ENCODE results near the gene CYP21A2. TPM values are rescaled to one million over a fixed set of nuclear protein-coding genes. Genes with fewer than 3 reads are reported as not detected.
"Not testable (repeated sequence)": the region's sequence is repeated elsewhere in the genome, so short reads cannot be mapped to it uniquely, and the experiment has no call there.

CYP21A2 gene
- total and polyA plus RNA-seq, 4 donors, result 1.7 to 29.7 (median 18.3) TPM

- no peak overlapping the region for H3K27ac ChIP-seq (ENCODE audit: low read depth in 1 of 2, low read length in 2 of 2)
- H3K4me1 ChIP-seq (ENCODE audit: control insufficient read depth in 4 of 4, insufficient read depth in 4 of 4, low read length in 3 of 4), result peaks cover 0 to 8% (median 1%) of the 10 kb centered on the region in 4 donors
- no peaks in the 10 kb centered on the region for H3K36me3 ChIP-seq (ENCODE audit: control insufficient read depth in 4 of 4, insufficient read depth in 3 of 4, low read depth in 1 of 4, low read length in 3 of 4)
- TF ChIP-seq TAF1 (conservative IDR thresholded peaks at IDR 0.05) (no peak), FOXA1 (IDR thresholded peaks at IDR 0.05) (no peak), HNF4G (IDR thresholded peaks at IDR 0.05) (no peak), EGR1 (IDR thresholded peaks at IDR 0.05; ENCODE audit: low read depth in 2 of 2) (no peak), YY1 (IDR thresholded peaks at IDR 0.05) (no peak), RXRA (IDR thresholded peaks at IDR 0.05) (no peak)
- TF ChIP-seq, protein P1, sequence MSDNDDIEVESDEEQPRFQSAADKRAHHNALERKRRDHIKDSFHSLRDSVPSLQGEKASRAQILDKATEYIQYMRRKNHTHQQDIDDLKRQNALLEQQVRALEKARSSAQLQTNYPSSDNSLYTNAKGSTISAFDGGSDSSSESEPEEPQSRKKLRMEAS (IDR thresholded peaks at IDR 0.05), result no peak
- H3K4me3 ChIP-seq (ENCODE audit: low read depth in 1 of 3, low read length in 3 of 3), result no peak overlapping the region
- DNase-seq (ENCODE audit: low spot score), result no peak
- H3K27me3 ChIP-seq (ENCODE audit: control insufficient read depth in 4 of 4, insufficient read depth in 4 of 4, low read length in 3 of 4), result no peaks in the 10 kb centered on the region
- H3K9ac ChIP-seq (ENCODE audit: low read depth in 1 of 2, low read length in 2 of 2), result no peak overlapping the region
- 76% methylated on average over 5 of the region's 5 CpGs for WGBS
- no peaks in the 10 kb centered on the region for H3K9me3 ChIP-seq (ENCODE audit: control insufficient read depth in 4 of 4, low read length in 3 of 4)
Observed at GRCh38 chr6:32050562-32050961, 12.3 kb downstream of the CYP21A2 start.

- not testable (repeated sequence) for H3K27ac ChIP-seq (ENCODE audit: low read depth in 1 of 2, low read length in 2 of 2); H3K9me3 ChIP-seq (ENCODE audit: control insufficient read depth in 4 of 4, low read length in 3 of 4); DNase-seq (ENCODE audit: low spot score); H3K4me3 ChIP-seq (ENCODE audit: low read depth in 1 of 3, low read length in 3 of 3); H3K36me3 ChIP-seq (ENCODE audit: control insufficient read depth in 4 of 4, insufficient read depth in 3 of 4, low read depth in 1 of 4, low read length in 3 of 4); H3K27me3 ChIP-seq (ENCODE audit: control insufficient read depth in 4 of 4, insufficient read depth in 4 of 4, low read length in 3 of 4); H3K9ac ChIP-seq (ENCODE audit: low read depth in 1 of 2, low read length in 2 of 2); H3K4me1 ChIP-seq (ENCODE audit: control insufficient read depth in 4 of 4, insufficient read depth in 4 of 4, low read length in 3 of 4)
- WGBS, result 86% methylated on average over 20 of the region's 20 CpGs
Observed at GRCh38 chr6:32052626-32053025, 14.4 kb downstream of the CYP21A2 start.

GRCh38 chr6:32053314-32053713 lies 15.1 kb downstream of the CYP21A2 start:
- H3K36me3 ChIP-seq (ENCODE audit: control insufficient read depth in 4 of 4, insufficient read depth in 3 of 4, low read depth in 1 of 4, low read length in 3 of 4); H3K4me1 ChIP-seq (ENCODE audit: control insufficient read depth in 4 of 4, insufficient read depth in 4 of 4, low read length in 3 of 4); H3K9me3 ChIP-seq (ENCODE audit: control insufficient read depth in 4 of 4, low read length in 3 of 4); DNase-seq (ENCODE audit: low spot score); H3K27ac ChIP-seq (ENCODE audit: low read depth in 1 of 2, low read length in 2 of 2); H3K27me3 ChIP-seq (ENCODE audit: control insufficient read depth in 4 of 4, insufficient read depth in 4 of 4, low read length in 3 of 4); H3K9ac ChIP-seq (ENCODE audit: low read depth in 1 of 2, low read length in 2 of 2); H3K4me3 ChIP-seq (ENCODE audit: low read depth in 1 of 3, low read length in 3 of 3): not testable (repeated sequence)
- WGBS, result 93% methylated on average over 13 of the region's 13 CpGs

DNA sequence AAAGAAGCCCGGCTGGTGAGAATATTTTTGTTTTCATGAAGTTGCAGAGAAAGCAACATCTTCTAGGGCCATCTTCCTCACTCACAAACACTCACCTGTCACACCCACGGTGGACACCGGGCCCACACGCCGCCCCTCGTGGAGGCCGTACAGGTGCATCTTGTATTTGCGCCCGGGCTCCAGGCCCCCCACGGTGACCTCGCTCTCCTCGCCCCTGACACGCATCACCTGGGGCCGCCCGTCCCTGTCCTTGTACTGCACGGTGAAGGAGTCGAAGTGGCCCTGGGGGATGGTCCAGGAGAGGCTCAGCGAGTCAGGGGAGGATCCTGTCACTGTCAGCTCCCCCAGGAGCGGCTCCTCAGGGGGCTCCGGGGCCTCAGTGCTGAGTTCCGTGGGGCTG lies 17.5 kb downstream of the CYP21A2 start:
- H3K4me1 ChIP-seq (ENCODE audit: control insufficient read depth in 4 of 4, insufficient read depth in 4 of 4, low read length in 3 of 4); H3K27me3 ChIP-seq (ENCODE audit: control insufficient read depth in 4 of 4, insufficient read depth in 4 of 4, low read length in 3 of 4); H3K27ac ChIP-seq (ENCODE audit: low read depth in 1 of 2, low read length in 2 of 2); H3K36me3 ChIP-seq (ENCODE audit: control insufficient read depth in 4 of 4, insufficient read depth in 3 of 4, low read depth in 1 of 4, low read length in 3 of 4); H3K4me3 ChIP-seq (ENCODE audit: low read depth in 1 of 3, low read length in 3 of 3); H3K9ac ChIP-seq (ENCODE audit: low read depth in 1 of 2, low read length in 2 of 2); DNase-seq (ENCODE audit: low spot score); H3K9me3 ChIP-seq (ENCODE audit: control insufficient read depth in 4 of 4, low read length in 3 of 4): not testable (repeated sequence)
- 94% methylated on average over 21 of the region's 21 CpGs for WGBS

DNA sequence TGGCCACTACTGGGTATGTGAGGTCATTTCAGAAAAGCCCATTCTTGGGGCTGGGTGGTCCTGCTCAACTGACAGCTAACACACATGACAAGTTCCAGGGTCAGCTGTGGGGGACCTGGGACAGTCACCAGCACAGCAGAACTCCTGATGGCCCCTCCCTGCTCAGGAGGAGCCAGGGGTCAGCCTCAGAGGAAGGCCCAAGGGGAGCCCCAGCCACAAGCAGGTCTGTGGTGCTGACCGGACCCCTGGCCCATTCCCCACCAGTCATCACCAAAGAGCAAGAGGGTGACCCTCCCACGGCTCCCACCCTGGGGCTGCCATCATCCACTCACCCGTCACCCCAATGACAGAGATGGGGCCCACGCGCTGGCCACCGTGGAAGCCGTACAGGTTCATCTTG lies 18.0 kb downstream of the CYP21A2 start:
- Histone ChIP-seq H3K9me3 (ENCODE audit: control insufficient read depth in 4 of 4, low read length in 3 of 4) (no peaks in the 10 kb centered on the region), H3K36me3 (ENCODE audit: control insufficient read depth in 4 of 4, insufficient read depth in 3 of 4, low read depth in 1 of 4, low read length in 3 of 4) (no peaks in the 10 kb centered on the region), H3K4me1 (ENCODE audit: control insufficient read depth in 4 of 4, insufficient read depth in 4 of 4, low read length in 3 of 4) (no peaks in the 10 kb centered on the region), H3K9ac (ENCODE audit: low read depth in 1 of 2, low read length in 2 of 2) (no peak overlapping the region), H3K27me3 (ENCODE audit: control insufficient read depth in 4 of 4, insufficient read depth in 4 of 4, low read length in 3 of 4) (no peaks in the 10 kb centered on the region), H3K4me3 (ENCODE audit: low read depth in 1 of 3, low read length in 3 of 3) (no peak overlapping the region), H3K27ac (ENCODE audit: low read depth in 1 of 2, low read length in 2 of 2) (no peak overlapping the region)
- DNase-seq (ENCODE audit: low spot score), result no peak
- TF ChIP-seq, protein P2, sequence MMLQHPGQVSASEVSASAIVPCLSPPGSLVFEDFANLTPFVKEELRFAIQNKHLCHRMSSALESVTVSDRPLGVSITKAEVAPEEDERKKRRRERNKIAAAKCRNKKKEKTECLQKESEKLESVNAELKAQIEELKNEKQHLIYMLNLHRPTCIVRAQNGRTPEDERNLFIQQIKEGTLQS (IDR thresholded peaks at IDR 0.05), result no peak
- TF ChIP-seq FOXA1 (IDR thresholded peaks at IDR 0.05) (no peak), ZBTB33 (IDR thresholded peaks at IDR 0.05) (no peak), NR2F2 (IDR thresholded peaks at IDR 0.05) (no peak), JUND (IDR thresholded peaks at IDR 0.05) (no peak), RXRA (IDR thresholded peaks at IDR 0.05) (no peak), GABPA (IDR thresholded peaks at IDR 0.05 in 1 of 2, conservative IDR thresholded peaks at IDR 0.05 in 1 of 2) (no peak), HNF4G (IDR thresholded peaks at IDR 0.05) (no peak), EGR1 (IDR thresholded peaks at IDR 0.05; ENCODE audit: low read depth in 2 of 2) (no peak)
- TF ChIP-seq, protein P1 (IDR thresholded peaks at IDR 0.05), result no peak
- TF ChIP-seq, protein P3, sequence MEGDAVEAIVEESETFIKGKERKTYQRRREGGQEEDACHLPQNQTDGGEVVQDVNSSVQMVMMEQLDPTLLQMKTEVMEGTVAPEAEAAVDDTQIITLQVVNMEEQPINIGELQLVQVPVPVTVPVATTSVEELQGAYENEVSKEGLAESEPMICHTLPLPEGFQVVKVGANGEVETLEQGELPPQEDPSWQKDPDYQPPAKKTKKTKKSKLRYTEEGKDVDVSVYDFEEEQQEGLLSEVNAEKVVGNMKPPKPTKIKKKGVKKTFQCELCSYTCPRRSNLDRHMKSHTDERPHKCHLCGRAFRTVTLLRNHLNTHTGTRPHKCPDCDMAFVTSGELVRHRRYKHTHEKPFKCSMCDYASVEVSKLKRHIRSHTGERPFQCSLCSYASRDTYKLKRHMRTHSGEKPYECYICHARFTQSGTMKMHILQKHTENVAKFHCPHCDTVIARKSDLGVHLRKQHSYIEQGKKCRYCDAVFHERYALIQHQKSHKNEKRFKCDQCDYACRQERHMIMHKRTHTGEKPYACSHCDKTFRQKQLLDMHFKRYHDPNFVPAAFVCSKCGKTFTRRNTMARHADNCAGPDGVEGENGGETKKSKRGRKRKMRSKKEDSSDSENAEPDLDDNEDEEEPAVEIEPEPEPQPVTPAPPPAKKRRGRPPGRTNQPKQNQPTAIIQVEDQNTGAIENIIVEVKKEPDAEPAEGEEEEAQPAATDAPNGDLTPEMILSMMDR (IDR thresholded peaks at IDR 0.05; ENCODE audit: low read depth, low read length, missing input control), result no peak
- 97% methylated on average over 7 of the region's 7 CpGs for WGBS

Measured in liver (tissue), 9 donors.